Measurements from ENCODE around the gene GLIS1. TPM values are rescaled to one million over a fixed set of nuclear protein-coding genes. Genes with fewer than 3 reads are reported as not detected.
A peak's percentile ranks its signal among the peaks of the same experiment; 100 is the strongest.

Gene GLIS1
- total RNA-seq, 1 donor: 2.9 TPM

DNA sequence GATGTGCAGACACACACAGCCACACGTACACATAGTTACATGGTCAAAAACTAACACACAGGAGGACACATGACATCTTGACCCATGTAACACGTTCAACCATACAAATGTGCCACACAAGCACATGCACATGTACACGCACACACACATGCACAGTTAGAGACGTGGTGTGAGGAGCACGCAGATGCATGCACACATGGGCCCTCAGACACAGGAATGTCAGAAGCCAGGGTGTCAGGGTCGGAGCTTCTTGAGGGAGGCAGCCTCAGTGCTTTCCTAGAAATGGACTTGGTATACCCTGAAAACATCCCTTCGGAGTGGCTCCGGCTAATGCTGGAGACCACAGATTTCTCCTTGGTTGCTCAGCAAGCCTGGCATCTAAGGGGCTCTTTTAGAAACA is 165.4 kb downstream of the GLIS1 start:
- H3K27ac ChIP-seq (ENCODE audit: low read depth, low read length): no peak overlapping the region
- H3K27me3 ChIP-seq (ENCODE audit: insufficient read depth, low read length): no peaks in the 10 kb centered on the region
- no peak for DNase-seq (ENCODE audit: insufficient read length, low spot score, missing footprints)
- no peak for TF ChIP-seq CTCF (IDR thresholded peaks at IDR 0.05; ENCODE audit: extremely low read depth, low read depth, low read length)
- no peak overlapping the region for H3K4me3 ChIP-seq (ENCODE audit: insufficient read depth, low read length)
- H4K20me1 ChIP-seq (ENCODE audit: insufficient read depth, low read length): peaks cover 23% of the 10 kb centered on the region
- H3K9me3 ChIP-seq (ENCODE audit: low read depth, low read length): no peaks in the 10 kb centered on the region
- H3K4me1 ChIP-seq (ENCODE audit: insufficient read depth, low read length): no peaks in the 10 kb centered on the region
- no peak overlapping the region for H2AFZ ChIP-seq (ENCODE audit: low read length)
- H3K79me2 ChIP-seq (ENCODE audit: insufficient read depth, low read length): no peaks in the 10 kb centered on the region
- no peak overlapping the region for H3K4me2 ChIP-seq (ENCODE audit: insufficient read depth, low read length)
- H3K36me3 ChIP-seq (ENCODE audit: insufficient read depth, low read length): no peaks in the 10 kb centered on the region

DNA sequence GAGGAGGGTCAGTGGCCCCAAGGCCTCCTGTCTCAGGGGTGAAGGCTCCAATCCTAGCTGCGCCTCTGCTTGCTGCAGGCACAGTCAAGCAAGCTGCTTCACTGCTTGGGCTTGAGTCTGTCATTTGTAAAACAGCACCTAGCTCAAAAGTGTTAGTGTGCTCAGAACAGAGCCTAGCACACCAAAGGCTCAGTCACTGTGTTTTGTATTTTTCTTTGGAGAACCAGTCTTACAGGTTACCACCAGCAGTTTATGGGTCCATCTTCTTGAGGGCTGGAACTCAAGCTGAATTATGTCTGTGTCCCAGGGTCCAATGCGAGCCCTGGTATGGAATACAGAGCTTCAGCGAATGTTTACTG is 166.2 kb downstream of the GLIS1 start:
- Histone ChIP-seq H3K4me2 (ENCODE audit: insufficient read depth, low read length) (no peak overlapping the region), H3K79me2 (ENCODE audit: insufficient read depth, low read length) (no peaks in the 10 kb centered on the region), H4K20me1 (ENCODE audit: insufficient read depth, low read length) (peaks cover 21% of the 10 kb centered on the region), H3K4me3 (ENCODE audit: insufficient read depth, low read length) (no peak overlapping the region), H2AFZ (ENCODE audit: low read length) (no peak overlapping the region), H3K4me1 (ENCODE audit: insufficient read depth, low read length) (no peaks in the 10 kb centered on the region), H3K9me3 (ENCODE audit: low read depth, low read length) (no peaks in the 10 kb centered on the region), H3K27me3 (ENCODE audit: insufficient read depth, low read length) (no peaks in the 10 kb centered on the region), H3K27ac (ENCODE audit: low read depth, low read length) (no peak overlapping the region), H3K36me3 (ENCODE audit: insufficient read depth, low read length) (no peaks in the 10 kb centered on the region)
- DNase-seq (ENCODE audit: insufficient read length, low spot score, missing footprints): no peak
- TF ChIP-seq CTCF (IDR thresholded peaks at IDR 0.05; ENCODE audit: extremely low read depth, low read depth, low read length): no peak

DNA sequence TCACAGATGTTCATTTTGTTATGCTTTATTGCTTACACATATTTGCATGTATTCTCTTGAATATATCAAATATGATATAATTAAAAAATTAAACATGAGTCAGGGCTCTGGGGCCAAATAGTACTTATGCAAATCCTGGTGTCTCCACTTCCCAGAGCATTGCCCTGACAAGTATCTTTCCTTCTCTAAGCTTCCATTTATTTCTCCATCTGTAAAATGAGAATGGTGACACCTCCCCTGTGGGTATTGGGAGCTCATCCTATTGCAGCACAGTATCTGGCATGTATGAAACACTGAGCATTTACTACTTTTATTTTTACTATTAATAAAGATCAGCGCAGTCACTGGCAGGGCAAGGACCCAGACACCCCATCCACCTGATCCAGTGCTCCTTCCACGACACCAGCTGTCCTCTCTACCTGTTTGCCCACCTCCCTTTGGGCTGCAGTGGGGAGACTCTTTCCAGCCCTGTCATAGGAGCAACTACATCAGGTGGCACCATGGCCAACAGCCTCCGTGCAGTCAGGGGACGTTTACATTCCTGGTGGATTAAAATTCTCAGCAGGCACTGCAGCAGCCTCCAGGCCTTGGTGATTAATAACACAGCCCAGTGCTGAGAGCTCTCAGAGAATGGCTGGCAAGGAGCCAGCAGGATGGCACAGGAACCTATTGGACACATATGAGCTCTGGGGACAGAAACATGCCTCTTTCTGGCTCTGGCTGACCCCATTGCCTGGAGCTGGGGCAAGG is 166.7 kb downstream of the GLIS1 start:
- H3K4me2 ChIP-seq (ENCODE audit: insufficient read depth, low read length): no peak overlapping the region

More for the DNA sequence above, 166.7 kb downstream of the GLIS1 start:
- H4K20me1 ChIP-seq (ENCODE audit: insufficient read depth, low read length): peaks cover 15% of the 10 kb centered on the region
- no peaks in the 10 kb centered on the region for H3K4me1 ChIP-seq (ENCODE audit: insufficient read depth, low read length)
- no peaks in the 10 kb centered on the region for H3K79me2 ChIP-seq (ENCODE audit: insufficient read depth, low read length)
- no peak overlapping the region for H3K27ac ChIP-seq (ENCODE audit: low read depth, low read length)
- H3K27me3 ChIP-seq (ENCODE audit: insufficient read depth, low read length): no peaks in the 10 kb centered on the region
- DNase-seq (ENCODE audit: insufficient read length, low spot score, missing footprints): peak; percentile 87
- no peak overlapping the region for H2AFZ ChIP-seq (ENCODE audit: low read length)
- H3K36me3 ChIP-seq (ENCODE audit: insufficient read depth, low read length): no peaks in the 10 kb centered on the region
- no peak overlapping the region for H3K4me3 ChIP-seq (ENCODE audit: insufficient read depth, low read length)
- no peak for TF ChIP-seq CTCF (IDR thresholded peaks at IDR 0.05; ENCODE audit: extremely low read depth, low read depth, low read length)
- H3K9me3 ChIP-seq (ENCODE audit: low read depth, low read length): no peaks in the 10 kb centered on the region

All from osteoblast (primary cell).